HG03039 (cell line): ENCODE results near the gene GPR55.
A peak's percentile ranks its signal among the peaks of the same experiment; 100 is the strongest.

Experiments used
- ATAC-seq: cut with Tn5 transposase; IDR thresholded peaks from one replicate; pipeline ENCODE4 v1.9.1; 2021; ENCODE audit warnings: mild to moderate bottlenecking, moderate library complexity; ENCODE audit not compliant: unreplicated experiment

Gene GPR55

GRCh38 chr2:230885463-230886130, 39.4 kb downstream of the GPR55 start:
- no peak for ATAC-seq

- ATAC-seq = no peak
These were observed 43.2 kb downstream of the GPR55 start for GRCh38 chr2:230881840-230882239.

DNA sequence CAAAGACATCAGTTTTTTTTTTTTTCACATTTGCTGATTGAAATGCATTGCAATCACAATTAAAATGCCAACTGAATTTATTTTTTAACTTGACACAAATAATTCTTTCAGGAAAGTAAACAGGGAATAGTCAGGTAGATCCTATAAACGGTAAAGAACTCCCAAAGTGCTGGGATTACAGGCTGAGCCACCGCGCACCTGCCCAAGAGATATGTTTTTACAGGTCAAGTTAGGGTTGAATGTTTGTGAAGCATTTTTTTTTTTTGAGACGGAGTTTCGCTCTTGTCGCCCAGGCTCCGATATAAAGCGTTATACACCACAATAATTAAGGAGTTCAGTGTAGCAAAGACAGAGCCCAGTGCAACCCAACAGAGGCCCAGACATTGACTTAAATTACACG, 45.2 kb downstream of the GPR55 start:
- ATAC-seq = no peak

- no peak for ATAC-seq
These were observed 45.7 kb downstream of the GPR55 start for GRCh38 chr2:230879271-230879882.

DNA sequence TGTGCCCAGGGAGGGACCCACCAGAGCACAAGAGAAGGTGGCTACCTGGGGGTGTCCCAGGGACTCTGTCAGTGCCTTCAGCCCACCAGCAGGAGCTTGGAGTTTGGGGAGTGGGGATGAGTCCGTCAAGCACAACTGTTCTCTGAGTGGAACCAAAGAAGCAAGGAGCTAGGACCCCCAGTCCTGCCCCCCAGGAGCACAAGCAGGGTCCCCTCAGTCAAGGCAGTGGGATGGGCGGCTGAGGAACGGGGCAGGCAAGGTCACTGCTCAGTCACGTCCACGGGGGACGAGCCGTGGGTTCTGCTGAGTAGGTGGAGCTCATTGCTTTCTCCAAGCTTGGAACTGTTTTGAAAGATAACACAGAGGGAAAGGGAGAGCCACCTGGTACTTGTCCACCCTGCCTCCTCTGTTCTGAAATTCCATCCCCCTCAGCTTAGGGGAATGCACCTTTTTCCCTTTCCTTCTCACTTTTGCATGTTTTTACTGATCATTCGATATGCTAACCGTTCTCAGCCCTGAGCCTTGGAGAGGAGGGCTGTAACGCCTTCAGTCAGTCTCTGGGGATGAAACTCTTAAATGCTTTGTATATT, 46.3 kb downstream of the GPR55 start:
- ATAC-seq = no peak

- ATAC-seq = no peak
These were observed 47.1 kb downstream of the GPR55 start for GRCh38 chr2:230877759-230878598.

GRCh38 chr2:230877116-230877758, 47.8 kb downstream of the GPR55 start:
- no peak for ATAC-seq

DNA sequence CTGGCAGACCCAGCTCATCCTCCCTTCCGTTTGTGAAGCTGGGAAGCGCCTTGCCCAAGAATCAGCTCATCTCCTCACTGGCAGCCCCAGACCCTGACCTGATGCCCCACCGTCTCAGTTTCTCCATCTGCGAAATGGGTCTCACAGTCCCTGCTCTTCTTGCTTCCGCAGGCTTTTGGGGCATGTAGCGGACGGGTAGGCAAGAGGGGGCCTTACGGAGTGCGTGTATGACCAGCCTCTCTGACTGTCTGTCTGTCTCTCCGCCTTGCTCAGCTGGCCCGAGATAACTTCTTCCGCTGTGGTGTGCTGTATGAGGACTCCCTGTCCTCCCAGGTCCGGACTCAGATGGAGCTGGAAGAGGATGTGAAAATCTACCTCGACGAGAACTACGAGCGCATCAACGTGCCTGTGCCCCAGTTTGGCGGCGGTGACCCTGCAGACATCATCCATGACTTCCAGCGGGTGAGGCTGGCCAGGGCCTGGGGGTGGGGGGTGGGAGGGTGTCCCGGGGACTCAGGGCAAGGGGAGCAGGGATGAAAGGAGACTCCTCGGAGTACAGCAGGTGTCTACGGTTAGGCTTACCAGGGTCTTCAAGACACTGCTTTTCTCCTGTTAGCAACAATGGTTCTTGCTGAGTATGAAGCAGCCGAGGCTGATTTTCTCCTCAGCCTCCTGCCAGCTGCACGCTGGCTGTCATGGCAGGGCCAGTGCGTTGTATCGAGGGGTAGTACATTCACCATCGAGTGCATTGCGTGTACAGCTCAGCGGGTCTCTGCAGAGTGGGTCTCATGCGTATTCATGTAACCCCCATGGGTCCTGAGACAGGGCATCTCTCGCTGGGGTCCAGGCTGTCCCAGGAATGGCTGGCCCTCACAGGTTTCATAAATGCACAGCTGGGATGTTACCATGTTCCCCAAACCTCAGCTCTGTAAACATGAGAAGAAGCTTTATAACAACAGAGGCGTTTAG, 49.4 kb downstream of the GPR55 start:
- ATAC-seq = no peak

DNA sequence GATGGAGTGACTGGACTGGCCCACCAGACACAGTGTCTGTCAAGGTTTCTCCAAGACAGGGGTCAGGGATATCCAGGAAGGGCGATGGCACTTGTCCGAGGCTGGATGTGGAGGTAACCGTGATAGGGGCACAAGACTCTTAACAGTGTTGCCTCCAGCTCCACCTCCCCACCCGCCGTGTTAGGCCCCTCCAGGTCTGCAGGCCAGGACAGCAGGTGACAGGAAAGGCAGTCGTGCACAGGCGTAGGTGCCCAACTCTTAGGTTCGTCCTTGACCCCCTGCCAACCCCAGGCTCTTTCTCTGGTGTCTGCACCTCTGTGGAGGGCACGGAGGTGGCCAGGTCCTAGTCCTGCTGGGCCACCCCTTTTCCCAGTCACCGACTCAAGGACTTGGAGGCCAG, 50.2 kb downstream of the GPR55 start:
- ATAC-seq = no peak

DNA sequence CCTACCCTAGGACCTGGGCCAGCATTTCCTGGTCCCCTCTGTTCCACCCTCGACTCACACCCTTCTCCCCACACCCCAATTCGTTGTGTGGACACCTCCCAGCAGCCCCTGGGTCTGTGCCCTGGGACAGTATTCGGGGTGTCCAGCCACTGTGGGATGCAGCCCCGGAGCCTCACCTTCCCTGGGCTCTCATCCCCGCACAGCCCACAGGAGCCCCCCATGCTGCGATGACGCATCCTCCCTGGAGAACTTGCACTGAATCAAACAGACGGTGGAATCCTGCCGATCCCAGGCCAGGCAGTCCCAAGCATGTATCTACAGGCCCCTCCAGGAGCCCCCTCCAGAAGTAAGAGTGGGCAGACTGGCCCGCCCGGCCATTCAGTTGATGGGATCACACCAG, 50.6 kb downstream of the GPR55 start:
- ATAC-seq = no peak

DNA sequence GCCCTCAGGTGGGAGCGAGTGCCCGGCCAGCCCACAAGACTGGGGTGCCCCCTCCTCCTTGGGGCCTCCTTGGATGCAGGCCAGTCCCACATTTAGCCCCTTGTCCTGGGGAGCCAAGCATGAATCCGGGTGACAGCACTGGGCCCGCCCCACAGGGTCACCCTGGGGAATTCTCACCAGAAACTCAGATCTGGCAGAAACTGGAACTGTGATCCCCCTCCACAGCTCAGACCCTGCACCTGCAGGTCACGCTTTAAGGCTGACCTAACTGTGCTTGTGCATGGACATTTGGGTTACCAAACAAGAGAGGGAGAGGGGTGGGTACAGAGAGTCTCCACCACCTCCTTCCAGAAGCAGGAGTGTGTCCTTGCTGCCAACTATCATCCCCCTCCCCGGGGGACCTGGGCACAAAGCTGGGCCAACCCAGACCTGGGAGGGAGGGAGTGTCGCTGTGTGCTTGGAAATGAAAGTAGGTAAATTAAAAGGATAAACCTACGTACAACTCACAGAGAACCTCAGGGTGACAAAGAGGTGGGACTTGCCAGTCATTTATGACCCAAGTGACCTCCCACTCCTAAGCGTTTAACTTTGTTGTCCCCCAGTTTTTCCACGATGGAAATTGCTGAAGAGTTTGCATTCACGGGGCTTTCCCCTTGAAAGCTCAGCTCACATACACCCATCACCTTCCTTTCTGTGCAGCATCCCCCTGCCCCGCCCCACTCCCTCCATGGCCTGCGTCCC, 51.2 kb downstream of the GPR55 start:
- ATAC-seq = peak; percentile 65

DNA sequence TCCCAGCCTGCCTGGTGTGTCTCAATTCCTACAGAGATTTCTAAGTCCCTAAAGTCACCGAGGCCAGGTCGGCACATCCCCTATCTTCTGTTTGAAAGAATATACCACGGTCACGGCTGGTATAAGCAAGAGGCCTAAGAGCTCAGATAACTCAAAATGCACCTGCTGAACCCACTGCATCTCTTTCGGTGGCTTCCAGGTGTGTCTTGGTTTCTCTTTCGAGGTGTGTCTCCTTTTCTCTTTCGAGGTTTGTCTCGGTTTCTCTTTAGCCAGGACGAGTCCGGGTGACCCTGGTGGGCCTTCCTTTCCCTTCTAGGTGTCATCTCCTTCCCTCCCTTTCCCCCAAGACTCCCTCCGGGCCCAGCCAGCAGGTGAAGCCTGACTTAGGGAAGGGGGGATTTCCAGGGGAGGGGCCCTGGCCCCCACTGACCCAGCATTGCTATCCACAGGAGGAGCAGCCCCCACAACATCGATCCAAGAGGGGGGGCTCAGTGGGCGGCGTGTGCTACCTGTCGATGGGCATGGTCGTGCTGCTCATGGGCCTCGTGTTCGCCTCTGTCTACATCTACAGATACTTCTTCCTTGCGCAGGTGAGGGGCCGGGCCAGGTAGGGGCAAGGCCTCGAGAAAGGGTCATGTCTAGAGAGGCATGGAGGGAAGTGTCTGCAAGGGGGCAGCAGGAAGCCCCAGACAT, 51.9 kb downstream of the GPR55 start:
- ATAC-seq = peak; percentile 45

GRCh38 chr2:230872151-230872967, 52.7 kb downstream of the GPR55 start:
- no peak for ATAC-seq

GRCh38 chr2:230871361-230872150, 53.5 kb downstream of the GPR55 start:
- no peak for ATAC-seq

DNA sequence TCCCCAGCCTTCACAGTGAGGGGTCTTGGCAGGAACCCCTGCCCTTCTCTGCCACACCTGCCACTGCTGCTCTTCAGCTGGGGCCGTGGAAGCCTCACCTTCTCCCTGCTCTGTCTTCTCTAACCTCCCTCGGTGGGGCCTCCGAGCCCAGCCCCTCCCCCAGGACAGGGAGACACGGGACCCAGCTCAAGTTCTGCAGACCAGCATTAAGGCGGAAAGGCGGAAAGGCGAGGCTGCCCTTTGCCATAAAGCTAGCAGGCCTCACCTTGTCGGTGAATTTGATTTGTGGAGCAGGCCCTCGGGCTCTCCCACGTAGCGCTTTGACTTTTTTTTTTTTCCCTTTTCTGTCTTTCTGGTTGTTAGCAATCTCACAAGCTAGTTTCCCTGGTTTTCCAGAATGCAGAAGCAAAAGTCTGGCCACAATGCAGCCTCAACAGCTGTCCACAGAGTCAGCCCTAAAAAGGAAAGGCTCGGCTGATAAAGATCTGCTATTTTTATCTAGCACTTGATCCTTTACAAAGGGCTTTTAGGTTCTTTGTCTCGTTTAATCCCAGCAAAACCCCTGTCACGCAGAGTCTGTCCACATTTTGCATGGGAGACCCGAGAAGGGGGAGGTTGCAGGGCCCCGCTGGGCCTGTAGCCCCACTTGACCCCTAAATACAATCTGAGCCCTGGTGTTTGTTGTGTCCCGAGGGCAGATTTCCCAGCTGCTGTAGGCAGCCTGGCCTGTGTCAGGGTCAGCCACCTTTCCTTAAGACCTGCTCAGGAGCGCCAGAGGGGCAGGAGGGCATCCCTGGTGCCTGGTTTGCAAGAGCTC, 54.3 kb downstream of the GPR55 start:
- no peak for ATAC-seq

DNA sequence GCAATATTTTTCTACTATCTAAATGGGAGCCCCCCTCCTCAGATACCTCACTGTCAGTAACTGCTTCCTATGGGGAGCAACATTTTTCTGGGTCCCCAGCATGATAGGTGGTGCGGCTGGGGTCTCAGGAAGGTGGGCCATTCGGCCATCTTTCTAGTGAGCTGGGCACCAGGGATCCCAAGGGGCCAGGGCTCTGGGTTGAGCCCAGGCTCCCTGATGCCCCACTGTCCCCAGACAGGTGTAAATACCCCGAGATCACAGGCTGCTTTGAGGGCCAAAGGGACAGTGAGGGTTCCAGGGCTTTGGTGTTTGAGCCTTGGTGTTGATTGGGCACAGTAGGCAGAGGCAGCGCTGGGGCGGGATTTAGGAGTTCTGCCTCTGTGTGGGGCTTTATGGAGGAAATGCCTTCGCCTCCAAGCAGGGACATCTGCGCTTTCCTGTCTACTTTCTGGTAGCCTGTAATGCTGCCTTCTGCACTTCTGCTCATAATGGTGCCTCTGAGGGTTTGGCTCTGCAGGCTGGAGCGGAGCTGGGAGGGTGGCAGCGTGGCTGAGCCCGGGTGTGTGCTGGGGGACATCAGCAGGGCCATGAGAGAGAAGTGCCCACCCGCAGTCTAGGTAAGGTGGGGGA, 55.0 kb downstream of the GPR55 start:
- ATAC-seq = no peak
